H1 (cell line): Measurements from ENCODE around the gene WNT2.

ENCODE experiments used
- EZH2 ChIP-seq: fragments of 200-600 bp; sonication (generic); IDR thresholded peaks from 2 replicates; pipeline ENCODE4 v1.7.1; 2012; ENCODE audit warnings: low read depth, mild to moderate bottlenecking, moderate library complexity, low read length, inconsistent platforms; ENCODE audit not compliant: severe bottlenecking
- GABPA ChIP-seq: IDR thresholded peaks from 2 replicates; pipeline ENCODE4 v1.6.1; 2011; ENCODE audit warnings: mild to moderate bottlenecking, low read length, moderate library complexity, borderline replicate concordance; ENCODE audit not compliant: insufficient read depth
- NRF1 ChIP-seq: IDR thresholded peaks from 2 replicates; pipeline ENCODE4 v1.6.1; 2011; ENCODE audit warnings: mild to moderate bottlenecking, low read depth, low read length, improper control_type of control experiment
- SAP30 ChIP-seq: fragments of 300-600 bp; sonication (generic); IDR thresholded peaks from 2 replicates; pipeline ENCODE4 v1.7.1; 2012; ENCODE audit warnings: low read length, moderate library complexity, mild to moderate bottlenecking, inconsistent platforms; ENCODE audit not compliant: insufficient read depth, insufficient replicate concordance
- TF ChIP-seq, protein P1 (sequence below): IDR thresholded peaks from 2 replicates; pipeline ENCODE4 v1.6.1; 2012; ENCODE audit warnings: inconsistent platforms

DNA sequence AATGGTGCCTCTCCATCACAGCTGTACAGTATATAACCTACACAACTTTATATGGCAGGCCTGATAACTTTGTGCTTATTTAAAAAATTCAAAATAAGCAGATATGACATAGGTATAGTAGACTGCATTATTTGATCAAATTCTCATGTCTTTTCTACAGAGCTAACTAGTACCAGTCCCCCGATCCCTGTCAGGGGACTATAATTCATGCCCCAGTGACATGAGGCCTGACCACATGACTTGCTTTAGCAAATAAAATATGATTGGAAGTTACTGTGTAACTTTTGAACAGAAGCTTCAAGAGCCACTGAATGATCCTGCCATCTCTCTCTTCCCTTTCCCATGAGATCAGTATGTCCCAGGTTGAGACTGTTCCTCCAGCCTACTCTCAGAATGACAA is 49.2 kb upstream of the WNT2 start:
- TF ChIP-seq GABPA = no peak
- no peak for TF ChIP-seq NRF1
- TF ChIP-seq SAP30 = no peak
- no peak for TF ChIP-seq EZH2
- TF ChIP-seq, protein P1, sequence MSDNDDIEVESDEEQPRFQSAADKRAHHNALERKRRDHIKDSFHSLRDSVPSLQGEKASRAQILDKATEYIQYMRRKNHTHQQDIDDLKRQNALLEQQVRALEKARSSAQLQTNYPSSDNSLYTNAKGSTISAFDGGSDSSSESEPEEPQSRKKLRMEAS = no peak
